HUES48 (cell line): ENCODE data around the gene SEMA3C.

Experiments used
- H3K27ac ChIP-seq: one replicate; pipeline ENCODE4 v1.7.0; 2013; ENCODE audit warnings: low read depth, low read length, inconsistent platforms
- H3K27me3 ChIP-seq: 2 replicates; pipeline ENCODE4 v1.6.1; 2013; ENCODE audit warnings: mild to moderate bottlenecking, low read length; ENCODE audit not compliant: control insufficient read depth, insufficient read depth
- H3K36me3 ChIP-seq: 2 replicates; pipeline ENCODE4 v1.6.1; 2013; ENCODE audit warnings: low read length; ENCODE audit not compliant: control insufficient read depth, insufficient read depth
- H3K4me1 ChIP-seq: 2 replicates; pipeline ENCODE4 v1.6.1; 2013; ENCODE audit warnings: mild to moderate bottlenecking, low read length; ENCODE audit not compliant: control insufficient read depth, insufficient read depth
- H3K4me3 ChIP-seq: 2 replicates; pipeline ENCODE4 v1.5.1; 2013; ENCODE audit warnings: mild to moderate bottlenecking, low read depth, low read length
- H3K9ac ChIP-seq: 2 replicates; pipeline ENCODE4 v1.6.1; 2013; ENCODE audit warnings: mild to moderate bottlenecking, low read depth, low read length, moderate library complexity
- H3K9me3 ChIP-seq: 2 replicates; pipeline ENCODE4 v1.6.1; 2013; ENCODE audit warnings: low read length; ENCODE audit not compliant: control insufficient read depth, insufficient read depth

The SEMA3C gene

GRCh38 chr7:80821771-80822319, 97.0 kb downstream of the SEMA3C start:
- no peak overlapping the region for H3K27ac ChIP-seq
- no peaks in the 10 kb centered on the region for H3K9me3 ChIP-seq
- H3K36me3 ChIP-seq, result no peaks in the 10 kb centered on the region
- no peak overlapping the region for H3K4me3 ChIP-seq
- H3K9ac ChIP-seq, result no peak overlapping the region
- H3K27me3 ChIP-seq, result no peaks in the 10 kb centered on the region
- no peaks in the 10 kb centered on the region for H3K4me1 ChIP-seq

GRCh38 chr7:80819503-80819902, 99.3 kb downstream of the SEMA3C start:
- no peaks in the 10 kb centered on the region for H3K36me3 ChIP-seq
- no peaks in the 10 kb centered on the region for H3K27me3 ChIP-seq
- no peak overlapping the region for H3K9ac ChIP-seq
- H3K4me3 ChIP-seq, result no peak overlapping the region
- H3K4me1 ChIP-seq, result no peaks in the 10 kb centered on the region
- H3K9me3 ChIP-seq, result no peaks in the 10 kb centered on the region
- no peak overlapping the region for H3K27ac ChIP-seq

- Histone ChIP-seq H3K36me3 (no peaks in the 10 kb centered on the region), H3K9me3 (no peaks in the 10 kb centered on the region), H3K27ac (no peak overlapping the region), H3K27me3 (no peaks in the 10 kb centered on the region), H3K4me1 (no peaks in the 10 kb centered on the region), H3K4me3 (no peak overlapping the region), H3K9ac (no peak overlapping the region)
Measured at GRCh38 chr7:80818181-80818580, 100.7 kb downstream of the SEMA3C start.

- Histone ChIP-seq H3K27me3 (no peaks in the 10 kb centered on the region), H3K27ac (no peak overlapping the region), H3K9me3 (no peaks in the 10 kb centered on the region), H3K36me3 (no peaks in the 10 kb centered on the region), H3K9ac (no peak overlapping the region), H3K4me1 (no peaks in the 10 kb centered on the region), H3K4me3 (no peak overlapping the region)
Measured at GRCh38 chr7:80816806-80817205, 102.0 kb downstream of the SEMA3C start.

GRCh38 chr7:80815733-80816132, 103.1 kb downstream of the SEMA3C start:
- no peak overlapping the region for H3K27ac ChIP-seq
- no peaks in the 10 kb centered on the region for H3K9me3 ChIP-seq
- H3K4me3 ChIP-seq, result no peak overlapping the region
- H3K9ac ChIP-seq, result no peak overlapping the region
- no peaks in the 10 kb centered on the region for H3K36me3 ChIP-seq
- H3K27me3 ChIP-seq, result no peaks in the 10 kb centered on the region
- no peaks in the 10 kb centered on the region for H3K4me1 ChIP-seq

GRCh38 chr7:80809545-80809944, 109.3 kb downstream of the SEMA3C start:
- Histone ChIP-seq H3K4me1 (no peaks in the 10 kb centered on the region), H3K9me3 (no peaks in the 10 kb centered on the region), H3K4me3 (no peak overlapping the region), H3K27me3 (no peaks in the 10 kb centered on the region), H3K36me3 (no peaks in the 10 kb centered on the region), H3K9ac (no peak overlapping the region), H3K27ac (no peak overlapping the region)

- Histone ChIP-seq H3K27me3 (no peaks in the 10 kb centered on the region), H3K9me3 (no peaks in the 10 kb centered on the region), H3K36me3 (no peaks in the 10 kb centered on the region), H3K4me1 (no peaks in the 10 kb centered on the region), H3K27ac (no peak overlapping the region), H3K4me3 (no peak overlapping the region), H3K9ac (no peak overlapping the region)
Measured at GRCh38 chr7:80807166-80807900, 111.5 kb downstream of the SEMA3C start.

GRCh38 chr7:80806663-80807062, 112.2 kb downstream of the SEMA3C start:
- Histone ChIP-seq H3K36me3 (no peaks in the 10 kb centered on the region), H3K4me1 (no peaks in the 10 kb centered on the region), H3K9me3 (no peaks in the 10 kb centered on the region), H3K27me3 (no peaks in the 10 kb centered on the region), H3K4me3 (no peak overlapping the region), H3K9ac (no peak overlapping the region), H3K27ac (no peak overlapping the region)

- Histone ChIP-seq H3K9me3 (no peaks in the 10 kb centered on the region), H3K9ac (no peak overlapping the region), H3K27ac (no peak overlapping the region), H3K4me3 (no peak overlapping the region), H3K27me3 (no peaks in the 10 kb centered on the region), H3K4me1 (no peaks in the 10 kb centered on the region), H3K36me3 (no peaks in the 10 kb centered on the region)
Measured at GRCh38 chr7:80804589-80804988, 114.3 kb downstream of the SEMA3C start.

- H3K27ac ChIP-seq, result no peak overlapping the region
- no peaks in the 10 kb centered on the region for H3K27me3 ChIP-seq
- no peaks in the 10 kb centered on the region for H3K36me3 ChIP-seq
- no peaks in the 10 kb centered on the region for H3K9me3 ChIP-seq
- no peak overlapping the region for H3K9ac ChIP-seq
- H3K4me1 ChIP-seq, result no peaks in the 10 kb centered on the region
- H3K4me3 ChIP-seq, result no peak overlapping the region
Measured at GRCh38 chr7:80802527-80802926, 116.3 kb downstream of the SEMA3C start.

- Histone ChIP-seq H3K4me3 (no peak overlapping the region), H3K36me3 (no peaks in the 10 kb centered on the region), H3K27me3 (no peaks in the 10 kb centered on the region), H3K27ac (no peak overlapping the region), H3K4me1 (no peaks in the 10 kb centered on the region), H3K9ac (no peak overlapping the region), H3K9me3 (no peaks in the 10 kb centered on the region)
Measured at GRCh38 chr7:80794631-80795573, 123.9 kb downstream of the SEMA3C start.
